ENCODE results near the gene RP2. TPM values are rescaled to one million over a fixed set of nuclear protein-coding genes. Genes with fewer than 3 reads are reported as not detected.

RP2 gene
- total RNA-seq, 4 donors from 2014 or later, result 7.2 to 10.6 (median 9.4) TPM

GRCh38 chrX:46927718-46928117 lies 90.9 kb downstream of the RP2 start:
- H3K4me1 ChIP-seq, result no peaks in the 10 kb centered on the region
- intact Hi-C loops (cut with DNase I), result no loop called here
- H3K27ac ChIP-seq (replicated peaks in 1 of 4), result no peak overlapping the region
- H3K4me3 ChIP-seq, result no peak overlapping the region
- H3K36me3 ChIP-seq, result no peaks in the 10 kb centered on the region
- TF ChIP-seq EP300 (IDR thresholded peaks at IDR 0.05), result no peak
- TF ChIP-seq POLR2AphosphoS5 (IDR thresholded peaks at IDR 0.05), result no peak
- TF ChIP-seq POLR2A (IDR thresholded peaks at IDR 0.05; ENCODE audit: low read depth), result no peak
- no peak for TF ChIP-seq CTCF (IDR thresholded peaks at IDR 0.05)
- 79% methylated on average over 3 of the region's 3 CpGs for WGBS
- H3K9me3 ChIP-seq, result no peaks in the 10 kb centered on the region
- no peaks in the 10 kb centered on the region for H3K27me3 ChIP-seq
- DNase-seq (ENCODE audit: extremely low spot score), result no peak

GRCh38 chrX:46929439-46930261 lies 92.8 kb downstream of the RP2 start:
- no peaks in the 10 kb centered on the region for H3K4me1 ChIP-seq
- no peak overlapping the region for H3K27ac ChIP-seq (replicated peaks in 1 of 4)
- H3K36me3 ChIP-seq, result no peaks in the 10 kb centered on the region
- no peaks in the 10 kb centered on the region for H3K27me3 ChIP-seq
- no peak for TF ChIP-seq CTCF (IDR thresholded peaks at IDR 0.05)
- TF ChIP-seq POLR2AphosphoS5 (IDR thresholded peaks at IDR 0.05), result no peak
- TF ChIP-seq POLR2A (IDR thresholded peaks at IDR 0.05; ENCODE audit: low read depth), result no peak
- TF ChIP-seq EP300 (IDR thresholded peaks at IDR 0.05), result no peak
- no peaks in the 10 kb centered on the region for H3K9me3 ChIP-seq
- intact Hi-C loops (cut with DNase I), result no loop called here
- 64% methylated on average over 3 of the region's 3 CpGs for WGBS
- DNase-seq (ENCODE audit: extremely low spot score), result no peak
- H3K4me3 ChIP-seq, result no peak overlapping the region

Other genes starting within 250 kb of the RP2 start
- gene SLC9A7, start 77.9 kb upstream of the RP2 start, total RNA-seq, result 10 to 100 TPM in 1 of 4 donors, 1 to 10 TPM in 3; 2.8 to 10.7 (median 3.3) TPM
- 1 to 10 TPM; 7.8 to 9.6 (median 8.5) TPM for gene JADE3, start 75.4 kb downstream of the RP2 start, total RNA-seq
- gene RGN, start 241.4 kb downstream of the RP2 start, total RNA-seq, result 10 to 100 TPM in 1 of 4 donors, 1 to 10 TPM in 3; 6.1 to 10.8 (median 7.6) TPM

All from esophagus muscularis mucosa (tissue), 4 donors.